GM12801 (cell line): ENCODE results near the gene APMAP.

Source experiments
- CTCF ChIP-seq: IDR thresholded peaks from one replicate; pipeline ENCODE4 v1.5.1; 2011; ENCODE audit warnings: control low read depth; ENCODE audit not compliant: insufficient read length; ENCODE audit errors: extremely low read depth

Gene APMAP

DNA sequence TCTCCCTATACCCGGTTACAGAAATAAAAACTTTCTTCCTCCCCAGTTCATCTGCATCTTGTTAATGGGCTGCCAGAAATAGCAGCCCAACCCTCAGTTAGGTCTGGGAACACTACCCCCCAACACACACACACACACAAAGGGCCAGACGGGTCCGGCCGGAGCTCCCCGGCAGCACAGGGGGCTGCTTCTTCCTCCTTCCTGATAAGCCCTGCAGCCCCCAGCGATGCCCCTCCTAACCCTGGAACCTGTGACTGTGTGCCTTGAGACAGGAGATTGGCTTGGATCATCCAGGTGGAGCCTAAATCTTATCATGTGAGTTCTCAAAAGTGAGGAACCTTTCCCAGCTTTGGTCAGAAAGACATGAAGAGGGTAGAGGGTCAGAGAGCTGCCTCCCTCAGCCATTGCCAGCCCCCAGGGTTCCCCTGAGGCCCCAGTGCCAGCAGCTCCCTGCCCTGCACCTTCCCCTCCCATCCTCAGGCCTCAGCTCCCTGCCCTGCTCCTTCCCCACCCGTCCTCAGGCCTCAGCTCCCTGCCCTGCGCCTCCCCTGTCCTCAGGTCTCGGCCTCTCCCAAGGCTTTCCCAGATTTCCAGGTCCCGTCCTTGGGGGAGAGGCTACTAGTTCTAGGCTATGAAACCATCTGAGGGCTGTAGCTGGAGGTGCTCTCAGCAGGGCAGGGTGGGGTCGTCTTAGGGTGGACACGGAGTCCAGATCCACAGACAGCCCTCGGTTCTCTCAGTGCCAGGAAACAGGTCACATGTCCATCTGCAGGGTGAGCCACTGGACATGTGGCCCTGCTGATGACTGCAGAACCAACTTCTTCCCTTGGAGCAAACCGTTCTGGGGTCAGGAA is 77.9 kb downstream of the APMAP start:
- TF ChIP-seq CTCF: no peak

GRCh38 chr20:24913076-24913628 is 79.4 kb downstream of the APMAP start:
- no peak for TF ChIP-seq CTCF
